HG03432 (cell line): ENCODE results near the gene UBA1.
A peak's percentile ranks its signal among the peaks of the same experiment; 100 is the strongest.

ENCODE experiments used
- ATAC-seq: cut with Tn5 transposase; IDR thresholded peaks from one replicate; pipeline ENCODE4 v1.9.1; 2021; ENCODE audit warnings: mild to moderate bottlenecking, moderate library complexity; ENCODE audit not compliant: unreplicated experiment

The UBA1 gene

DNA sequence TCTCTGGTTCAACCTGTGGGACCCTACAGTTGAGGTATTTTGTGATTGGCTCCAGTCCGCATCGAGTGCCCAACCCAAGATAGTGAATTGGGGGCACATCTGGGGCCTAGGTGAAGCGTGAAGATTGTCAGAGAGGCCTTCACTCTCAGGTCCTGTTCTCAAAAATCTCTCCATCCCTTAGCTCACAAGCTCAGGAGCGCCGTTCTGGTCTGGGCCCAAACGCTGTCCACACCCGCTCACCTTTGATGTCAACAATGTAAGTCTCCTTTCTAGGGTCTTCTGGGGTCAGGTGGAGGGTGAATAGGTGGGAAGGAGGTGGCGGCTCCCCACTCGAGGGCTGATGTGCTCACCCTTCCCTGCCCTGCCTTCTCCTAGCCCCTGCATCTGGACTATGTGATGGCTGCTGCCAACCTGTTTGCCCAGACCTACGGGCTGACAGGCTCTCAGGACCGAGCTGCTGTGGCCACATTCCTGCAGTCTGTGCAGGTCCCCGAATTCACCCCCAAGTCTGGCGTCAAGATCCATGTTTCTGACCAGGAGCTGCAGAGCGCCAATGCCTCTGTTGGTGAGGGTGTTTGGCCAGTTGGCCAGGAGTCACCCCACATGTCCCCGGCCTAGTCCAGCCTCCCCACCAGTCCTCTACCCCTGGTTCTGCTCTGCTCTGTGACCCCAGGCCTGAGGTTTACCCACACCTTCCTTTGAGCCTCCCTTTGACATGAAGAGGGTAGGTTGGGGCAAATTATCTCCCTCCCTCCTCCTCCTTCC, 17.2 kb downstream of the UBA1 start:
- ATAC-seq = no peak

GRCh38 chrX:47212381-47213293, 19.0 kb downstream of the UBA1 start:
- ATAC-seq = no peak

DNA sequence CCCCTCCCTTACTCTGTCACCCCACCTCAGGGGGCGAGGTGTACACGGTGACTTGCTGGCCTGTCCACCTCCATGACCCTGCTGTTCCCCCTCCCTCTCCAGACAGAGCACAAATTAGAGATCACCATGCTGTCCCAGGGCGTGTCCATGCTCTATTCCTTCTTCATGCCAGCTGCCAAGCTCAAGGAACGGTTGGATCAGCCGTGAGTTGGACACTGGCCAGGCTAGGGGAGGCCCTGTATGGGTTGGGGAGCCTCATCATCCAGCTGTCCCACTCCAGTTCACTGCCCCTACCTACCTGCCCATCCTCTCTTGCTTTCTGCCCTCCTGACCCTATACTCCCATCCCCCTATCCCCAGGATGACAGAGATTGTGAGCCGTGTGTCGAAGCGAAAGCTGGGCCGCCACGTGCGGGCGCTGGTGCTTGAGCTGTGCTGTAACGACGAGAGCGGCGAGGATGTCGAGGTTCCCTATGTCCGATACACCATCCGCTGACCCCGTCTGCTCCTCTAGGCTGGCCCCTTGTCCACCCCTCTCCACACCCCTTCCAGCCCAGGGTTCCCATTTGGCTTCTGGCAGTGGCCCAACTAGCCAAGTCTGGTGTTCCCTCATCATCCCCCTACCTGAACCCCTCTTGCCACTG, 20.9 kb downstream of the UBA1 start:
- ATAC-seq = no peak

GRCh38 chrX:47215291-47215900, 21.8 kb downstream of the UBA1 start:
- ATAC-seq = no peak

DNA sequence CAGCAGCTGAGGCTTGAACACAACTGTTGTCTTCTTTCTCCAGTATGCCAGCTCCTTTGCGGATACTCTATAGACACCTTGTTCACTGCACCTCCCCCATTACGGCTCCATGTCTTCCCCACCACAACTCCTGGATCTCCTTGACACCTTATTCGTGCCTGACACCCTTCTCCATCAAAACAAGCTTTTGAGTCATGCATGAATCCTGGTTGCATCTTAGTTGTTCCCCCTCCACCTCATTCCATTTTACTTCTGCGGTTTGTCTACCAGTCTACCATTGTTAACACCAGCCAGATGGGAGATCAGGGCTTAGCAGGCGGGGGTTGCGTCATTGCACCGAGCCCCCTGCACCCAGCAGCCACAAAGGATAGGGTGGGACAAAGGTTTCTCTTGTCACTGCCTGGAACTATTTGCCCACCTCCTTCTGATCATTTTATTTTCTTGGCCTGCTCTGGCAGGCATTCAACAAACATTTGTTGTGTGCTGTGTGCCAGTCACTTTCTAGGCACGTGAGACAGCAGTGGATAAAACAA, 22.8 kb downstream of the UBA1 start:
- ATAC-seq = no peak

DNA sequence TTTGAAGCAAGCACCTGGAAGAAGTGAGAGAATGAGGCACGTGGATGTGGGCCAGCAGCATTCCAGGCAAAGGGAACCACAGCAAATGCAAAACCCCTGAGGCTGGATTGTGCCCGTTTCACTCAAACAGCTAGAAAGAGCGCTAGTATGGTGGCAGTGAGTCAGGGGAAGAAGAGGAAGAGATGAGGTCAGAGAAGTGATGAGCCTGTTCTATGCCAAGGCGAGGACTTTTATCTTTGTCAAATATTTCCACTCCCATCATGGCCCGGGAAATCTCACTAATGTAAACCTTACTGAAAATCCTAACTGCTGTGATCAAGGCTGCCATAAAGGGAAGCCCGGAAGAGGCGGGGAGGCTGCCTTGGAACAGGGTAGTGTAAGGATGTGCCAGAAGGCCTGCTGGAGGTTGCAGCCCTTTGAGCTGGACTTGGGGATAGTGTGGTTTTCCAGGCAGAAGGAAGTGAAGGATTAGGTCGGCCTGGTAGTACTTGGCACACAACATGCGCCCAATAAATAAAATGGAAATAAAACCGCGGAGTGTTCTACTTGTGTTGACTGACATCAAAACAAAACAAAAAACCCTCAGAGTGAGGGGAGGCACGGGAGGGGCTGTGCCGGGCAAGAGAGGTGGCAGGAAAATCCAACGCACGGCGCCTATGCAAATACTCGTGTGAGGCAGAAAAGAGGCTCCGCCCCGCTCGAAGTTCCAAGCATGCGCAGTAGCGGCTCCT, 23.7 kb downstream of the UBA1 start:
- no peak for ATAC-seq

- ATAC-seq = peak; percentile 86
Measured at GRCh38 chrX:47217852-47218279, 24.2 kb downstream of the UBA1 start.

- peak; percentile 48 for ATAC-seq
Measured at GRCh38 chrX:47218280-47218919, 24.8 kb downstream of the UBA1 start, which contains the start of gene CDK16. Gene CDK16, plus strand, starts transcription at chrX:47218681. Its CDS starts 4,877 bp downstream, at chrX:47223558.

- ATAC-seq = no peak
Measured at GRCh38 chrX:47218920-47219815, 25.5 kb downstream of the UBA1 start.

GRCh38 chrX:47221756-47222155, 28.1 kb downstream of the UBA1 start:
- ATAC-seq = no peak

- no peak for ATAC-seq
Measured at GRCh38 chrX:47222751-47223350, 29.2 kb downstream of the UBA1 start.

DNA sequence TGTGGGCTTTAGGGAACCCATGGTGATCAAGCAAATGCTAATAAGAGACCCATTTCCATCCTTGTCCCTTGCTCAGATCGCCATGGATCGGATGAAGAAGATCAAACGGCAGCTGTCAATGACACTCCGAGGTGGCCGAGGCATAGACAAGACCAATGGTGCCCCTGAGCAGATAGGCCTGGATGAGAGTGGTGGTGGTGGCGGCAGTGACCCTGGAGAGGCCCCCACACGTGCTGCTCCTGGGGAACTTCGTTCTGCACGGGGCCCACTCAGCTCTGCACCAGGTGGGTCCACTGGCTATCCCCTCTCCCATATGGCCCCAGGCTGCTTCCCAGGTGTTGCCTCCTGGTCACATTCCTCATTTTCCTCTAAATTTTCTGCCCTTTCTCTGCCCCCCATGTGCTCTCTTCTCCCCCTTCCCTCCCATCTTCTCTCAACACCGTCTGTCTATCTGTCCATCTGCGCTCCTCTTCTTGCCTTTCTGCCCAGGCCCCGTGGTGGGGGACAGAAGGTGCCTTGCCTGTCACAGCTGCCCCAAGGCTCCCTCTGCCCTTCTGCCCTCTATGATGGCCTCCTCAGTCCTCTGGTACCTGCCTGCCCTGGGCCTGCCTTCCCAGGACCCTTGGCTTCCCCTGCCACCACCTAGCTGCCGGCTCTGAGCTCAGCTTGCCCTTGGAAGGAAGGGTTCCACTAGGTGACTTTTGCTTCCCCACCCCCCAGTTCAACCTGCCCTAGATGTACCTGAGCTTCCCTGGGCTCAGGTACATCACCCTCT, 30.0 kb downstream of the UBA1 start:
- ATAC-seq = no peak

- no peak for ATAC-seq
Measured at GRCh38 chrX:47224266-47224895, 30.8 kb downstream of the UBA1 start.

DNA sequence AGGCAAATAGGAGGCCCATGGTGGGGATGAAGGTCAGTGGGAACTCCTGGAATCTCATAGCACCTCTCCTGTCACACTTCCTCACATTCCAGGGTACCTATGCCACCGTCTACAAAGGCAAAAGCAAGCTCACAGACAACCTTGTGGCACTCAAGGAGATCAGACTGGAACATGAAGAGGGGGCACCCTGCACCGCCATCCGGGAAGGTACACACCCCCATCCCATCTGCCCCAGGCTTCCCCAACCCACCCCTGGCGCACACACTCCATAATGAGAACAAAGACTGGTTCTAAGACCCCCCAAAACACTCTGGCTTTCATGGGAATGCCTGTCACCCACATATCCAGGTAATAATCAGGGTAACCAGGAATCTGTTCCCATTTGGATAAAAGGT, 31.3 kb downstream of the UBA1 start:
- no peak for ATAC-seq

GRCh38 chrX:47226071-47226470, 32.4 kb downstream of the UBA1 start:
- ATAC-seq = no peak

DNA sequence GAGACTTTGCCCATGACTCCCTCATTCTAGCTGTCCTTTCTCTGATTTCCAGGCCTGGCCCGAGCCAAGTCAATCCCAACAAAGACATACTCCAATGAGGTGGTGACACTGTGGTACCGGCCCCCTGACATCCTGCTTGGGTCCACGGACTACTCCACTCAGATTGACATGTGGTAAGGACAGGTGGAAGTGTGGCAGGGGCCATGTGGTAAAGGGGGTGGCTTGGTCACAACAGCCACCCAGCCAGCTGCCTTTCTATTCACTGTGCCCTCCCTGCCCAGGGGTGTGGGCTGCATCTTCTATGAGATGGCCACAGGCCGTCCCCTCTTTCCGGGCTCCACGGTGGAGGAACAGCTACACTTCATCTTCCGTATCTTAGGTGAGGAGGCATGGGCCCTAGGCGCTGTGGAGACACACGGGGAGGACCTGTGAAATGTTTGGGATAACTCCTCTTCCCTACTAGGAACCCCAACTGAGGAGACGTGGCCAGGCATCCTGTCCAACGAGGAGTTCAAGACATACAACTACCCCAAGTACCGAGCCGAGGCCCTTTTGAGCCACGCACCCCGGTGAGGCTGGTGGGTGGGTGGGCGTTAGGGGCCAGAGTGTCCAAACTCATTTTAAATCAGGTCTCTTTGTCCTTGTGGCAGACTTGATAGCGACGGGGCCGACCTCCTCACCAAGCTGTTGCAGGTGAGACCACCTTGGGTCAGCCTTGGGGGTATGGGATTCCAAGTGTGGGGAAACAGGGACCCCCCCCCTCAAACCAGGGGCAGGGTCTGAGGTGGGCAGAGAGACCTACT, 33.1 kb downstream of the UBA1 start:
- no peak for ATAC-seq
